GM18858 (cell line): ENCODE measurements around the gene LAGE3.

Experiments
- ATAC-seq: cut with Tn5 transposase; IDR thresholded peaks from one replicate; pipeline ENCODE4 v1.9.1; 2021; ENCODE audit not compliant: unreplicated experiment

The LAGE3 gene, protein sequence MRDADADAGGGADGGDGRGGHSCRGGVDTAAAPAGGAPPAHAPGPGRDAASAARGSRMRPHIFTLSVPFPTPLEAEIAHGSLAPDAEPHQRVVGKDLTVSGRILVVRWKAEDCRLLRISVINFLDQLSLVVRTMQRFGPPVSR

DNA sequence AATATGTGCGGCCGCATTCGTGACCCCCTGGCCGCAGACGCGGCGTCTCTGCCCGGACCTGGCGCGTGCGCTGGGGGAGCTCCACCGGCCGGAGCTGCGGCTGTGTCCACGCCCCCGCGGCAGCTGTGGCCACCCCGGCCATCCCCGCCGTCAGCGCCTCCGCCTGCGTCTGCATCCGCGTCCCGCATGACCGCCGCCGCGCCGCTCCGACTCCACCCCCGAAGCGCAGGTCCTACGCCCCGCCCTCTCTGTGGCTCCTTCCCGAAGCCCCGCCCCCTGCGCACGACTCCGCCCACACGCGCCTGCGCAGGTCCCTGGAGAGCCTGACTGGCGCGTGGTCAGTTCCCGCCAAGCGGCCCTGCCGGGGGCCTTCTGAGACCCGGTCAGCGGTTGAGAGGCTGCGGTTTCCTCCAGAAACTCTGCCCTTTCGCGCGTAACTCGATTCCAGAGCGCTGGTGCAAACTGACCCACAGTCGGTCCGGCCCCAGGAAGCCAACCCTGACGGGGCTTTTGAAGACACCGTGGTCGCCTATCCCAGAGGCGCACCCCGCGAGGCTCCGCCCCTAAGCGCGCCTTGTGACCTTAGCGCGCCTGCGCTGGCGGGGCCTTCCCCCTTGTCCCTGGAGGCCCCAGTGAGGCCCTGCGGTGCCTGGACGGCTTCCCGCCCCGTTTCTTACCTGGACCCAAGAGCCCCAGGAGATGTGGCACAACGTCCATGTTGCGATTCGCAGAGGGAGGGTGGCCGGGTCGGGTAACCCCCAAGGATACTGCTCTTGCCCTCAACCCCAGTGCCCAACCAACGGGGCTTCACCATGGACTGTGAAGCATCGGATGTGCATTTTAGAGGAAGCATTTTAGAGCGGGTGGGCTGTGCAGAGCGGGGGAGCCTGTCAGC lies at the start of gene LAGE3:
LAGE3 (minus strand) TSS at position 554 of the 895 bp plus-strand sequence; CDS start at position 188, 366 bp downstream.
- ATAC-seq = peak; percentile 73

DNA sequence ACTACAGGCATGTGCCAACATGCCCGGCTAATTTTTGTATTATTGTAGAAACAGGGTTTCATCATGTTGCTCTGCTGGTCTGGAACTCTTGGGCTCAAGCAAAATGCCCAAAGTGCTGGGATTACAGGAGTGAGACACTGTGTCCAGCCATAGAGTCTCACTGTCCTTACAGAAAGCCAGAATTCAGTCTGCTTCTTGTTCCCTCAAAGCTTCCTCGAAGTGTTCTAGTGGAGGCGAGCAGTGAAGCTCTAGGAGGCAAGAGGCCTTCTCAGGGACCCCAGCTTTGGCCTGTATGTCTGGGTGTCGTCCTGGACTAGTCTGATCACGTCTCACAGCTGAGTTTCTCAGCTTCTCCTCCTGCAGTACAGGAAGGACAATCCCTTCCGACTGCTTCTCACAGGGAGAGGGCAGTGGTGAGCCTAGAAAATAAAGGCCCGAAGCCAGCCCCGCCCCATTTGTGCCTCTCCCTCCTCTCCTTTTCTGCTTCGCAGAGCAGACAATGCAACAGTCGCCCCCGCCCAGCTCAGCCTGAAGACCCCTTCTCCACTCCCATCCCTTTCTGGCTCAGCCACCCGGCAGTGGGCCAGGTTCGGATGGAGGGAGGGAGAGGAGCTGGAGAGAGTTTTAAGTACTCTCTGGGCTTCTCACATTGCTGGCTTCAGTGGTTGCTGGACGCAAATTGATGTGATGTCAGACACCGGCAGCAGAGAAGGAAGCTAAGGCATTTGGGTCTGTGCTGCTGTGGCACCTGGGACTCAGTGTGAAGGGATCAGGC lies 48.0 kb upstream of the LAGE3 start:
- ATAC-seq = no peak

GRCh38 chrX:154525606-154526490 lies 46.8 kb upstream of the LAGE3 start:
- ATAC-seq = no peak

- ATAC-seq = no peak
Measured at GRCh38 chrX:154519389-154519788, 40.3 kb upstream of the LAGE3 start.

DNA sequence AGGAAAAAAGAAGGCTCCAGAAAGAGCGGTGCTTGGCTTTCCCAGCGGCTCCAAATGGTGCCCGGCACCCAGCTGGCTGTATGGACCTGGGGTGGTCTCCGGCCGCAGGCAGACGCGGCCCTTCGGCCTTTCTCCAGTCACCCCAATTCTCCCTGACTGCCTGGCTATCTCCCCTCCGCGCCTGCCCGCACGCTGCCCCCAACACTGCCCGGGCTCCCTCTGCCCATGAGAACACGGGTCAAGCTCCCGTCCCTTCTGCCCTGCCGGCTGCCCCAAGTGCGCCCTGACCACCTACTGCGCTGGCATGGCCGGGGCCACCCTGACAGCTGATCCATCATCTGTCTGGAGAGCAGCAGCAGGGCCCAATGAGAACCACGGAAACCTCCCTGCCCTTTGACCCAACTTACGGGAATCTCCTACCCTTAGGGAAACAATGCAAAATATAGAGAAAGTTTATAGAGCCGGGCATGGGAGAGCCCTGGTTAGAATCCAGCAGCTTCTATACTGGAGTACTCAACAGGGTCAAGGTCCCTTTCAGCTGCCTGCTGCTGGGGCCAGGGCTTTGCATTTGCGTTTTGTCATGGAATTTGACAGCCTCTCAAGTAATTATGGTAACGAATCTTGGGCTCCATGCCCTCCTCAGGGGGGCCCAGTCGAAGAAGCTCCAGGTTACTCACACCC lies 38.2 kb upstream of the LAGE3 start:
- no peak for ATAC-seq

- no peak for ATAC-seq
Measured at GRCh38 chrX:154516656-154517100, 37.6 kb upstream of the LAGE3 start.

GRCh38 chrX:154515966-154516655 lies 37.0 kb upstream of the LAGE3 start, which contains the start of gene FAM3A:
TSS of gene FAM3A (minus strand) at chrX:154516232. CDS start at chrX:154515772, 460 bp downstream.
- peak; percentile 67 for ATAC-seq

- ATAC-seq = no peak
Measured at GRCh38 chrX:154515090-154515965, 36.2 kb upstream of the LAGE3 start.

- ATAC-seq = no peak
Measured at GRCh38 chrX:154513716-154514115, 34.6 kb upstream of the LAGE3 start.

GRCh38 chrX:154512879-154513553 lies 33.9 kb upstream of the LAGE3 start:
- no peak for ATAC-seq

DNA sequence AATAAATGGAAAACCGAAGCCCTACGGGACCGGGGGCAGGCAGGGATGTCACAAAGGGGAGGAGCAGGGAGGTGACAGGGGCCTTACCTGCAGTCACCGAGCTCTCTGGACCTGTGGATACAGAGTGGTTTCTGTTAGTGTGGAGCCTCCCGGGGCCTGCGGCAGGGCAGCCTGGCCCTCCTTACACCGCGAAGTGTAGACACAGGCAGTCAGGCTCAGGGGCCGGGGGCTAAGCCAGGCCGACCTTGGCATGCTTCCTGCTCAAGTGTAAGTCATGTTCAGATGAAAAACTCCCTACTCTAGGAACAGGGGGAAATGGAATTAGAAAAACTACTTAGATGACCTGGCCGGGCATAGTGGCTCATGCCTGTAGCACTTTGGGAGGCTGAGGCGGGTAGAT lies 32.7 kb upstream of the LAGE3 start:
- ATAC-seq = no peak

DNA sequence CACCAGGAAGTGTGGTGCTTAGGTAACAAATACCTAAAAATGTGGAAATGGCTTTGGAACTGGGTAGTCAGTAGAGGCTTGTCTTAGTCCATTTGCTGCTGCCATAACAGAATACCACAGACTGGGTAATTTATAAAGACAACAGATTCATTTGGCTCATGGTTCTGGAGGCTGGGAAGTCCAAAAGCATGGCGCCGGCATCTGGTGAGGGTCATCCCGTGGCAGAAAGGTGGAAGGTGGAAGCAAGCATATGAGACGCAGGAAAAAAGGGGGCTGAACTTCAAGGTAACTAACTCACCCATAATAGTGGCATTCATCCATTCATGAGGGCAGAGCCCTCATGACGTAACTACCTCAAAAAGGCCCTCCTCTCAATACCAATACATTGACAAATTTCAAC lies 30.4 kb upstream of the LAGE3 start:
- ATAC-seq = no peak

DNA sequence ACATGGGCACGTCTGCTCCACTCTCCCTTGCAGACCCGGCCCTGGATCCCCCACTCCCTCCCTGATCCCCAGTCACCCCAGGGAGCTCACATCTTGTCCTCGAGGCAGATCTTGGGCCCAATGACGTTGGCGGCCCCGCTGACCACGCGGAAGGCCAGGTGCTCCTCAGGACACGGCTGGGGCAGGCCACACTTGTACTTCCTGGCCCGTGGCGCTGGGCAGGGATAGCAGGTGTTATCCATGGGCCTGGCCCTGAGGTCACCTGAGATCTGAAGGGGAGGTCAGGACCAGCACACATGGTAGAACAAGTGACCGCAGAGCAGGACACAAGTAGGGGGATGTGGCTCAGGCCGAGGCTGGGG lies 29.3 kb upstream of the LAGE3 start:
- no peak for ATAC-seq

- ATAC-seq = no peak
Measured at GRCh38 chrX:154507673-154508383, 28.7 kb upstream of the LAGE3 start.

GRCh38 chrX:154506483-154507332 lies 27.6 kb upstream of the LAGE3 start:
- no peak for ATAC-seq

DNA sequence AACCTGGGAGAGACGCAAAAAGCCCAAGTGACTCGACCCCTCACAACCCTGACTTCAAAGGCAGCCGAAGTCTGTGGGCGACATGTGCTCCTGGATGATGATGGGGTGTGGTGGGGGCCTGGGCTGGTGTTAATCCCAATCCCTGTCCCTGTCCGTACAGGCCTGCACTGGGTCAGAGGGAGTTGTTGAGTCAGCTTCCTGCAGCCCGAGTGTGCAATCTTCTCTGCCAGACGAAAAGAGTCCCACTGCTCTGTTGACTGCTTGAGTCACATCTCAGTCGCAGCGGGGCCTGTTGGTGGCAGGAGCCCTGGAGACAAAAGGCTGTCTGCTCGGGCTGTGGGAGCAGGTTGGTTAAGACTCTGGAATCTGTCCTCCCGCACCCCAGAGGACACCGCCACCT lies 26.7 kb upstream of the LAGE3 start:
- no peak for ATAC-seq
